CD4-positive, alpha-beta T cell (primary cell): ENCODE measurements around the gene SIL1. TPM values are rescaled to one million over a fixed set of nuclear protein-coding genes. Genes with fewer than 3 reads are reported as not detected.

Experiments
- ATAC-seq: fragments of 200-7000 bp; cut with Tn5 transposase; one replicate; pipeline ENCODE4 v1.10.0; 2022; ENCODE audit warnings: mild to moderate bottlenecking; ENCODE audit not compliant: poor library complexity
- CTCF ChIA-PET: fragments of 350-600 bp; sonication (Branson Sonifier 250); formaldehyde crosslinking; loops from one replicate; lab custom pipeline; 2021; ENCODE audit warnings: antibody characterized with exemption, inconsistent platforms; lab: Charles Lee
- POLR2A ChIA-PET: fragments of 350-600 bp; sonication (Branson Sonifier 250); formaldehyde crosslinking; loops from one replicate; lab custom pipeline; 2021; ENCODE audit warnings: antibody characterized with exemption, inconsistent platforms; lab: Charles Lee
- DNase-seq, 14 experiments: peaks; one replicate each; pipeline ENCODE4 v3.0.0-alpha.2; 2013 to 2020; ENCODE audit warnings: mixed read lengths in 2 of 14
- H3K27ac ChIP-seq, 2 donors: one replicate each; pipeline versions ENCODE4 v1.5.1 to v1.7.0; 2013; ENCODE audit warnings: low read length in 2 of 2, low read depth in 1 of 2, mild to moderate bottlenecking in 1 of 2
- H3K27me3 ChIP-seq, 2 experiments: 1 replicate in 1 of 2; 2 replicates in 1 of 2; pipeline versions ENCODE4 v1.6.1 to v1.7.0; 2013; ENCODE audit warnings: low read length in 2 of 2, control low read depth in 1 of 2, mild to moderate bottlenecking in 1 of 2, moderate library complexity in 1 of 2; ENCODE audit not compliant: insufficient read depth in 2 of 2, control insufficient read depth in 1 of 2
- H3K36me3 ChIP-seq: one replicate; pipeline ENCODE4 v1.6.1; 2013; ENCODE audit warnings: low read length, control low read depth; ENCODE audit not compliant: insufficient read depth
- H3K4me1 ChIP-seq: one replicate; pipeline ENCODE4 v1.6.1; 2013; ENCODE audit warnings: low read length, control low read depth; ENCODE audit not compliant: insufficient read depth
- H3K4me3 ChIP-seq: one replicate; pipeline ENCODE4 v1.5.1; 2013; ENCODE audit warnings: mild to moderate bottlenecking, low read length, moderate library complexity
- H3K9me3 ChIP-seq, 2 experiments: 1 replicate in 1 of 2; 2 replicates in 1 of 2; pipeline versions ENCODE4 v1.6.1 to v1.7.0; 2013; ENCODE audit warnings: low read length in 2 of 2, mild to moderate bottlenecking in 2 of 2, control low read depth in 1 of 2, moderate library complexity in 1 of 2; ENCODE audit not compliant: control insufficient read depth in 1 of 2, insufficient read depth in 1 of 2
- H3K27ac Mint-ChIP-seq: one replicate; pipeline ENCODE4 v1.8.0; 2020; ENCODE audit warnings: mixed read lengths
- H3K27me3 Mint-ChIP-seq: one replicate; pipeline ENCODE4 v1.8.0; 2021; ENCODE audit warnings: mixed read lengths
- H3K36me3 Mint-ChIP-seq: one replicate; pipeline ENCODE4 v1.8.0; 2021; ENCODE audit warnings: low read depth, mixed read lengths
- H3K4me1 Mint-ChIP-seq: one replicate; pipeline ENCODE4 v1.8.0; 2021; ENCODE audit warnings: low read depth, mixed read lengths
- H3K4me3 Mint-ChIP-seq: one replicate; pipeline ENCODE4 v1.8.0; 2020; ENCODE audit warnings: mild to moderate bottlenecking, mixed read lengths
- H3K9me3 Mint-ChIP-seq: one replicate; pipeline ENCODE4 v1.8.0; 2020; ENCODE audit warnings: mixed read lengths
- intact Hi-C, 2 experiments: fragments of 100-400 bp; cut with DNase I in 1 of 2; cut with micrococcal nuclease in 1 of 2; formaldehyde crosslinking; loops; one replicate each; pipeline versions ENCODE4 v1.15.1 to v1.9.0; 2023 to 2025; cut with DNase I, micrococcal nuclease
- total RNA-seq, 174 experiments: library from RNA in 2 of 174; stranded (reverse) in 2 of 174; gene quantifications; one replicate each; pipeline ENCODE4 v1.2.3 and lab custom pipeline; 2021 to 2026
- TF ChIP-seq, protein P1 (sequence below): fragments of 200-600 bp; IDR thresholded peaks from one replicate; pipeline ENCODE4 v1.8.0; 2022; ENCODE audit warnings: antibody characterized with exemption, mild to moderate bottlenecking

Gene SIL1
- total RNA-seq, 2 experiments from 2014 or later, result 5.6 to 9.2 TPM

DNA sequence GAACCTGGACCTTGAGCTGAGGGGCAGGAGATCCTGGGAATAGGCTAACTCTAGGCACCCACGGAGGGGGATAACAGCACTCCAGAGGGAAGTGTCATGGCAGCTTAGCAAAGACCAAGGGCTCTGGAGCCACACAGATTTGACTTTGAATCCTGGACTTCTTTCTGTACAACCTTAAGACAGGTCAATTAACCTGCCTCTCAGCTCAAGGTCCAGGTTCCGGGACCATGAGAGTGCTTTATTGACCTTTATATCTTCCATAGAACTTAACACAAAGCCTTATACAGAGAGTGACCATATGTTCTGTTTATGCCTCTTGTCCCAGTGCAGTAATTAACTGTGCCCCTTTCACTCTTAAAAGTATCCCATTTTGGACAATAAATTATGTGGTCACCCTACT, 232.5 kb downstream of the SIL1 start:
- POLR2A ChIA-PET, result no interaction called here
- no peaks in the 10 kb centered on the region for H3K36me3 ChIP-seq
- H3K4me1 ChIP-seq, result no peaks in the 10 kb centered on the region
- Mint-ChIP-seq H3K4me1 (no peaks in the 10 kb centered on the region), H3K4me3 (no peak overlapping the region), H3K27ac (no peak overlapping the region), H3K9me3 (no peaks in the 10 kb centered on the region), H3K36me3 (no peaks in the 10 kb centered on the region), H3K27me3 (no peaks in the 10 kb centered on the region)
- intact Hi-C loops, result no loop called here
- H3K9me3 ChIP-seq, result no peaks in the 10 kb centered on the region
- TF ChIP-seq, protein P1, sequence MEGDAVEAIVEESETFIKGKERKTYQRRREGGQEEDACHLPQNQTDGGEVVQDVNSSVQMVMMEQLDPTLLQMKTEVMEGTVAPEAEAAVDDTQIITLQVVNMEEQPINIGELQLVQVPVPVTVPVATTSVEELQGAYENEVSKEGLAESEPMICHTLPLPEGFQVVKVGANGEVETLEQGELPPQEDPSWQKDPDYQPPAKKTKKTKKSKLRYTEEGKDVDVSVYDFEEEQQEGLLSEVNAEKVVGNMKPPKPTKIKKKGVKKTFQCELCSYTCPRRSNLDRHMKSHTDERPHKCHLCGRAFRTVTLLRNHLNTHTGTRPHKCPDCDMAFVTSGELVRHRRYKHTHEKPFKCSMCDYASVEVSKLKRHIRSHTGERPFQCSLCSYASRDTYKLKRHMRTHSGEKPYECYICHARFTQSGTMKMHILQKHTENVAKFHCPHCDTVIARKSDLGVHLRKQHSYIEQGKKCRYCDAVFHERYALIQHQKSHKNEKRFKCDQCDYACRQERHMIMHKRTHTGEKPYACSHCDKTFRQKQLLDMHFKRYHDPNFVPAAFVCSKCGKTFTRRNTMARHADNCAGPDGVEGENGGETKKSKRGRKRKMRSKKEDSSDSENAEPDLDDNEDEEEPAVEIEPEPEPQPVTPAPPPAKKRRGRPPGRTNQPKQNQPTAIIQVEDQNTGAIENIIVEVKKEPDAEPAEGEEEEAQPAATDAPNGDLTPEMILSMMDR, result no peak
- no peak overlapping the region for H3K4me3 ChIP-seq
- no peak overlapping the region for H3K27ac ChIP-seq
- ATAC-seq (no peak), DNase-seq (peak in 1 of 14 experiments; percentile 10)
- no peaks in the 10 kb centered on the region for H3K27me3 ChIP-seq
- CTCF ChIA-PET, result no interaction called here

- ATAC-seq (no peak), DNase-seq (peak in 1 of 14 experiments; percentile 12)
- no peaks in the 10 kb centered on the region for H3K9me3 Mint-ChIP-seq
- TF ChIP-seq, protein P1, result no peak
- POLR2A ChIA-PET, result no interaction called here
- CTCF ChIA-PET, result no interaction called here
- H3K4me3 ChIP-seq, result no peak overlapping the region
- no peaks in the 10 kb centered on the region for H3K27me3 ChIP-seq
- H3K36me3 Mint-ChIP-seq, result no peaks in the 10 kb centered on the region
- H3K4me1 ChIP-seq, result no peaks in the 10 kb centered on the region
- H3K4me3 Mint-ChIP-seq, result no peak overlapping the region
- intact Hi-C loops, result no loop called here
- no peaks in the 10 kb centered on the region for H3K27me3 Mint-ChIP-seq
- no peaks in the 10 kb centered on the region for H3K36me3 ChIP-seq
- H3K9me3 ChIP-seq, result no peaks in the 10 kb centered on the region
- no peaks in the 10 kb centered on the region for H3K4me1 Mint-ChIP-seq
- no peak overlapping the region for H3K27ac Mint-ChIP-seq
- H3K27ac ChIP-seq, result no peak overlapping the region
These were observed 233.4 kb downstream of the SIL1 start for GRCh38 chr5:138964647-138965201.

GRCh38 chr5:138963763-138964371, 234.3 kb downstream of the SIL1 start:
- CTCF ChIA-PET, result no interaction called here
- no peak overlapping the region for H3K27ac ChIP-seq
- ATAC-seq, result no peak
- POLR2A ChIA-PET, result no interaction called here
- H3K9me3 ChIP-seq, result no peaks in the 10 kb centered on the region
- no peaks in the 10 kb centered on the region for H3K36me3 ChIP-seq
- Mint-ChIP-seq H3K27ac (no peak overlapping the region), H3K36me3 (no peaks in the 10 kb centered on the region), H3K27me3 (no peaks in the 10 kb centered on the region), H3K9me3 (no peaks in the 10 kb centered on the region), H3K4me1 (no peaks in the 10 kb centered on the region), H3K4me3 (no peak overlapping the region)
- intact Hi-C loops, result no loop called here
- H3K27me3 ChIP-seq, result no peaks in the 10 kb centered on the region
- H3K4me1 ChIP-seq, result no peaks in the 10 kb centered on the region
- no peak for DNase-seq
- TF ChIP-seq, protein P1, result no peak
- H3K4me3 ChIP-seq, result no peak overlapping the region
